Stimulated activated CD4-positive, alpha-beta T cell treated with anti-CD3 and anti-CD28 coated beads, Interleukin-4, amount 100 ng/mL, for 4 hours (primary cell): Measurements from ENCODE around the gene ATP13A4.

Experiments used
- DNase-seq, 2 experiments: peaks; one replicate each; pipeline ENCODE4 v3.0.0-alpha.2; 2020

Gene ATP13A4

DNA sequence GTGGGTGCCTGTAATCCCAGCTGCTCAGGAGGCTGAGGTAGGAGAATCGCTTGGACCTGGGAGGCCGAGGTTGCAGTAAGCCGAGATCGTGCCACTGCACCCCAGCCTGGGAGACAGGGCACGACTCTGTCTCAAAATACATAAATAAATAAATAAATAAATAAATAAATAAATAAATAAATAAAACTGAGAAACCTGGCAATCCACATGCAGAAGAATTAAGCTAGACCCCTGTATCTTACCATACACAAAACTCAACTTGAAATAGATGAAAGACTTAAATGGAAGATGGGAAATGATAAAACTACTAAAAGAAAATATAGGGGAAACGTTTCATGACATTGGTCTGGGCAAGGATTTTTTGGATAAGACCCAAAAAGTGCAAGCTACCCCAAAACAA is 58.0 kb downstream of the ATP13A4 start:
- DNase-seq: no peak

DNA sequence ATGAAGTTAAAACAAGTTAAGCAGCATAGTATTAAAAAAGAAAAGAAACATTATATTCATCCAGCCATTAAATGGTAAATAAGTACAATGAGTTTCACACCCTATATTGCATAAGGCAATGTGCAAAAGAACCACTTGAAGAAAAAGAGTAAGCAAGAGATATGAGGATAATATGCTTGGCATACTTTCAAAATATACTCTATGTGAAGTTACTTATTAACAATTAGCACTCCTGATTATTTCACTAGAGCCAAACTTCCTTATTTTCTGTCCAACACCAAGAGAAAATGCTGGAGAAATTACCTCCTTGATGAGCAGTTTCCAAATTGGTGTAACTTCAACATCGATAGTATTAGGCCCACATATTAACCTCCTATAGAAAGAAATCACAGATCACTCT is 63.7 kb downstream of the ATP13A4 start:
- DNase-seq: no peak

DNA sequence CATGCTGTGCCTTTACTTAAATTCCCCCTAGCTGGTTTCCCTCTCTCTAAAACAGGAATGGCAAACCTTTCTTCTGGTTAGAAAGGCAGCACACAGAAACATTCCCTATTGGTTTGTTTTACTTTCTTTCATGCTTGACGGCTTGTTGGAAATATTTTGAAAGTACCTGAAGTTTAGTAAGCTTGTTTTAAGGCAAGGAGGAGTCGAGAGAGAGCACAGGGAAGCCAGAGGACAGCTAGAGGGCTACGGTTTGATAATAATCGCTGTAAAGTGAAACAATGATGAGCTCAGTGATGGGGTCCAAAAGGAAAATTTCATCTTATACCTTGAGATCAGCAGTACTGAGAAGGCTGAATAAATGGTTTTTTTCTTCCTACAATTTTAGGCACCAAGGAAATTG is 64.1 kb downstream of the ATP13A4 start:
- no peak for DNase-seq

DNA sequence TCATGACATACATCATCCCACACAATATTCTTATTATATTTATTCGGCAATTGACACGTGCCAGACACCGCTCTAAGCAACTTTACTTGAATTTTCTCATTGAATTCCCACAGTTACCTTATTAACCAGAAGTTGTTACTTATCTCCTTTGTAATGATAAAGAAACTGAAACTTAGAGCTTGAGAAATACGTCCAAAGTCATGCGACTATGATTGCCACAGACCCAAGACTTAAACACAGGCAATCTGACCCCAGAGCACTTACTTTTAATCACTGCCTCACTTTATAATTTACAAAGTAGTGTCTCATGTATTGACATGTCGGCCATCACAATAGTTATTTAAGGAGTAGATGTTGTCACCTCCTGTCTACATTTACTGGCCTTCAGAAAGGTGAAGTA is 64.7 kb downstream of the ATP13A4 start:
- no peak for DNase-seq

DNA sequence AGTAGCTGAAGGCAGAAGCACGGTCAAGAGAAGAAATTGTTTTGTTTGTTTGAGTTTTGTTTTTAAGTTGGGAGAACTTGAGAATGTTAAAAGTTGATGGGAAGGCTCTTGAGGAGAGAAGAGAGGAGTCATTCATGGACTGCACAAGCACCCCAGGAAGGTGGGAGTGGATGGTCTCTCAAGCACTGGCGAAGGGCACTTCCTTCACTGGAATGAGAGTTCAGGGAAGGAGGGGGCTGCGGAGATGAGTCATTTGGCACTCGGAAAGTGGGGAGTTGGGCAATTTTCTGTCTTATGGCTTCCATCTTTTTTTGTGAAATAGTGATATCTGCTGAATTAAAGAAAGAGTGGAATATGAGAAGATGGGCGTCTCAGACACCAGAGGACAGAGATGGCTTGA is 66.0 kb downstream of the ATP13A4 start:
- DNase-seq: no peak

DNA sequence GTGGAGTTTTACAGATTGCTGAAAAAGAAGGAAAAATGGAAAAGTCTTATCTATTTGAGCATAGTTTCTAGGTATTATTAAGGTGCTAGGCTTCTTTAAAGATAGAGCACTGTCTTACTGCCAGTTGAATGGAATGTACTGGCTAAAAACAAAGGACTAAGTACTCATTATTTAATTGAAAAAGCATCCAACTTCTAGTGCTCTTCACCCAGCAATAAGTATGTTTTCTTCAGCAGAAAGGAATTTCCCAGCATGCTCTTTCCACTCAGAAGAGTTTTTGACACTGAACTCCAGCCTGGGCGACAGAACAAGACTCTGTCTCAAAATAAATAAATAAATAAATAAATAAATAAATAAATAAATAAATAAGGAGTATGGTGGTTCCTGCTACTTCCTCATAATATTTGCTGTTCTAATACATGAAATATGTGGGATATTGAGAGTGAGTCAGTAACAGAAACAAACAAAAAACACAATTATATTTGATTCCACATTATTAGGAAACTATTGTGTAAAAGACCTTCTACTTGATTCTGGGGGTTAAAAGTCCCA is 70.6 kb downstream of the ATP13A4 start:
- no peak for DNase-seq

DNA sequence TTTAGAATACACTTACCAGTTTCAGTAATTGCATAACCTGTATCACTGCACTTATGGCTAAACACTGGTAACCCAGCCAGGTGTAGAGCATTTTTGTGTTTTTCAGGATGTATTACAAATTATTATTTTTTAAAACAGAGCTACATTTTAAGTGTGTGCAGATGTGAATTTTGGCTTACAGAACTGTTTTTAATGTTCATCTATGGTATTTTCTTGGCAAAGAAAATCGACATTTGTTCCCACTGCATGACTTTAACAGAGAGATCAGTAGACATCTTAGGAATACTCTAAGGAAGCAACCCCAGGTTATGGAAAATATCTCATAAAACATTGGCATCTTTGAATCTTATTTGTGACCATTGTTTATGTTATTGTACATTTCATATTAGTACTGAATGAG is 73.3 kb downstream of the ATP13A4 start:
- no peak for DNase-seq

DNA sequence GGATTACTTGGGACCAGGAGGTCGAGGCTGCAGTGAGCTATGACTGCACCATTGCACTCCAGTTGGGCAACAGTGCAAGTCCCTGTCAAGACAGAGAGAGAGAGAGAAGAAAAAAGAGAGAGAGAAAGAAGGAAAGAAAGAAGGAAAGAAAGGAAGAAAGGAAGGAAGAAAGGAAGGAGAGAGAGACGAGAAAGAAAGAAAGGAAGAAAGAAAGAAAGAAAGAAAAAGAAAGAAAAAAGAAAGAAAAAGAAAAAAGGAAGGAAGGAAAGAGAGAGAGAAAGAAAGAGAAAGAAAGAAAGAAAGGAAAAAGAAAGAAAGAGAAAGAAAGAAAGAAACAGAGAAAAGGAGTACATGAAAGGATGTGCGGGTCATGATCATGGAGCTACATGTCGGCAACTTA is 80.2 kb downstream of the ATP13A4 start:
- no peak for DNase-seq

DNA sequence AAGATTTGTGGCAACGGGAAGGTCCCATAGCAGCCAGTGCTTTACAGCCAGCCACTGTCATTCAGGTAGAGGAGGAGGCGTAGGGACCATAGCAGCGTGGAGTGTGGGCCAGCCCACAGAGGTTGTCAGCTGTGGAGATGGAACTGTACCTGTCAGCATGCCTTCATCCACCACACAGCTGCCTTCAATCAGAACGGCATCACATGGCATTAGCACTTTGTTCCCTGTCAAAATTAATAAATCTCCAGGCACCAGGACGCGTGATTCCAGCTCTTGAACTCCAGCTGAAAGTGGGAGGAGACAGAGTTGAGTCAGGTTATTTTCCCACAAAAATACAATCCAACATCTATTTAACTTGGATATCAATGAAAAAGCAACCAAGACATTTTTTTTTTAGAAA is 84.0 kb downstream of the ATP13A4 start:
- no peak for DNase-seq

DNA sequence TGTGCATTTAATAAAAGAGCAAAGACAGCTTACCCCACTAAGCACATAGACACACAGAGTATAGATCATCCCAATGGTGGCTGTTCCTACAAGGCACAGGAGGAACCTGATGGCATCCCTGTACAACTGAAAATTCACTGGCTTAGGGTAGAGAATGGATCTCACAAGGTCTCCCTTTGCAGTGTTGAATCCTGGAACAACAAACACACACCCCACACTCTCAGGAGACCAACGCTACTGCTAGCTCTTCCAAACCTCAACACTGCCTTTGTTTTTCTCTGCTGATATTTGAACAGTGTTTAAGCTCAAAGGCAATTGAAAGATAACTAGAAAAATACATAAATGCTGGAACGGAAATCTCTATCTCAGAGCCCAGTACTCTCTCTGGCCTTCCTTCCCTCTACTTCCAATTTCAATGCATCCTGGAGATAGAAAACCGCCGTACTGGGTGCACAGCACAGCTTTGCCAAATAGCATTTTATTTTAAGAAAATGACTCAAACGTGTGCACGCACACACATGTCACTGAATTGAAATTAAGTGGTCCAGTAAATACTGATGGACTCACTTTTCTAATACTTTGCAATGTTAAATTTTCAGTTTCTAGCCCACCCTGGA is 88.6 kb downstream of the ATP13A4 start:
- DNase-seq: no peak

DNA sequence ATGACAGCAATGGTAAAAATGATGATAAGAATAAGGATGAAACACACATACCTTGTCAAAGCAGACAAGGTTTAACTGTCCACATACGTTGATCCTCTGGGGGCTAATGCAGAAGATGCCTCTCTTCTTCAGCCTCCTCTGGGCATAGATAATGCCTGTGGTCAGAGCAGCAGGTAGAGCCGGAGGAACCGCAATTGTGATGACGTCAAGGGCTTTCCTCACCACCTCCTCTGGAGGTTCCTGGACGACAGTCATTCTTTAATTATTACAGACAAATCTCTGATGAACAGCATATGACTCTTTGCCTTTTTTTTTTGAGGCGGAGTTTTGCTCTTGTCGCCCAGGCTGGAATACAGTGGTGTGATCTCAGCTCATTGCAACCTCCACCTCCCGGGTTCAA is 89.8 kb downstream of the ATP13A4 start:
- no peak for DNase-seq

DNA sequence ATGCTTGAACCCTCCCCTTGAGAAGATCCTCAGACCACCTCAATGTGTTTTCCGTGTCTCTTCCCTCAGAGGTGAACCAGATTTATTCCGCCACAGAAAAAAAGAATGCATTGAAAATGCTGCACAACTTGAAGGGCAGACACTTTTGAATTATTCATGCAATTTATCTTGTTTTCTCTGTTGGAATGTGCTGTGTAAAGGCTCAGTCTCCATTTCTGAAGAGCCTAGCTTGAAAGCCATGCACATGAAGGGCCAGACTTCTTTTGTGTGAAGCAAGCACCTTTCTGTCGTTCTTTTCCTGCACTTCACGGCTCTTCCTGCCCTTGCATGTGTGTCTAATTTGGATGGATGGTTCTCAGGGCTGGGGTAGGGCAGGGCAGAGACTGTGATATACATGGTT is 97.2 kb downstream of the ATP13A4 start:
- DNase-seq: no peak

DNA sequence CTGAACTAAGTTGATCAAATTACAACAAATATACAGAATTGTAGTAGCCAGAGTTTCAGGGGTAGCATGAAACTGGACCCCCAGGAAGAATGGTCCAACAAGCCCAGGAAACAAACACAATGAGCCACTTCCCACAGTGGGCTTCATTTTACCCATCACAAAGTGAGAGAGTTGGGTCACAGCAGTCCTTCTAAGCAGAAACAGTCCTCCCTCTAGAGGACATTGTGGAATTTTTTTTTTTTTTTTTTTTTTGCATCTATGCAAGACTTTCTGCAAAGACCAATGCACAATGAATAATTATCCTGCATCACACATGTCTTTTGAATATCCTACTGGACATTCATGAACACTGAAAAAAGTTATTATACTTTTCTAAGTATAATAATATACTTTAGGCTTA is 102.4 kb downstream of the ATP13A4 start:
- DNase-seq: no peak

DNA sequence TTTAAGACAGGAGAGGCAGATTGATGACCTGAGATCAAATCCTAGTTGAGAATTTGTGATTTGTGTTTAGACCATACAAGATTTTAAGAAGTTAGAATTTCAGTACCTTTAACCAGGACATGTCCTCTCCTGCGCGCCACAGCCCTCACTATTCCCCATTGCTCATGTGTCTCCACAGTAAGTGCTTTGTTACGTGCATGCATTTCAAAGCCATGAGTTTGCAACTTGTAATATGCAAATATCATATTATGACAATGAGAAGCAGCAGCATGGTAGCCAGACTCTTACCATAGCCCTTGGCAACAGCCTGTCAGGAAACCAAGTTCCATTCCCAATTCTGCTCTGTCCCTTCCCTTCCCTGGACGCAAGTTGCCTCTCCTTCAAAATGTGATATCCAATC is 102.8 kb downstream of the ATP13A4 start:
- no peak for DNase-seq

DNA sequence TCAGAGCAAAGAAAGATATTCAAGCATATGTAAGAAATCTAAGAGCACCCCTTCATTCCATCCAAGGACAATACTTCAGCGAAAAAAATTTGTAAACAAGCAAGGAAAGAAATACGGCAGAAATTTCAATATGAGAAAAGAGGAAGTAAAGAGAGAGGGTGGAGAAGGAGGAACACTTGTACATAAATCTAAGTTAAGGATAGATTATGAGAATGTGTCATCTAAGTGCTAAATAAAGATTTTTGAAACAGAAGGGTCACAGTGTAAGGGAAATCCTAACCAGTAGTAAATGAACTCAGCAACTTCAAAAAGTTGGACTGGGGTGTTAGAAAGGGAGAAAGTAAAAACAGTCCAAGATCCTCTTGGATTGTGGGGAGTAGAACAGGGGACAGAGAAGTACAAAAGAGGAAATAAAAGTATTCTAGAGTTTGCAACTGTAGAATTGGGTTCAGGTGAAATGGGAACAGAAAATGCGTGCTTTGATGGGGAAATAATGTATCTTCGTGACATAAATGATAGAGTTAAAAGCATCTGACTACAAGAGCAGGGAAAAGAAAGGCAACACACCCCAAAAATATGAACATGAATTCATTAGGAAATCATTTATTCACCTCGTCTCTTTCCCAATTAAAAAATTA is 107.6 kb downstream of the ATP13A4 start:
- DNase-seq: no peak

DNA sequence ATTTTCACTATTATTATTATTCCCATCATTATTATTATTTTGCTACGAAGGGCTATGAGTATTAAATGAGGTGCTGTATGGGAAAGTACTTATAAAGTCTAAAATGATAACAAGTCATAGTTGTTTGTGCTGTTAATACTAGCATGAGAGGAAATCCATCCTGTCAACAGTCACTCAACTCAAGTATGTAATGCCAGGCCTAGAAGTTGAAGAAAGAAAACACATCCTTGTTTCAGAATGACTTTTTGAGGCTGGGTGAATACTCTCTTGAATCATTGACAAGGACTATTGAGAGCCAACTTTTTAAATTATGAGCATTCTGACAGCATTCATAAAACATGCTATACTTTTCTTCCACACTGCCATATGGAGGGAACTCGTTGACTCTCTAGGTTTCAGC is 115.3 kb downstream of the ATP13A4 start:
- DNase-seq: no peak

DNA sequence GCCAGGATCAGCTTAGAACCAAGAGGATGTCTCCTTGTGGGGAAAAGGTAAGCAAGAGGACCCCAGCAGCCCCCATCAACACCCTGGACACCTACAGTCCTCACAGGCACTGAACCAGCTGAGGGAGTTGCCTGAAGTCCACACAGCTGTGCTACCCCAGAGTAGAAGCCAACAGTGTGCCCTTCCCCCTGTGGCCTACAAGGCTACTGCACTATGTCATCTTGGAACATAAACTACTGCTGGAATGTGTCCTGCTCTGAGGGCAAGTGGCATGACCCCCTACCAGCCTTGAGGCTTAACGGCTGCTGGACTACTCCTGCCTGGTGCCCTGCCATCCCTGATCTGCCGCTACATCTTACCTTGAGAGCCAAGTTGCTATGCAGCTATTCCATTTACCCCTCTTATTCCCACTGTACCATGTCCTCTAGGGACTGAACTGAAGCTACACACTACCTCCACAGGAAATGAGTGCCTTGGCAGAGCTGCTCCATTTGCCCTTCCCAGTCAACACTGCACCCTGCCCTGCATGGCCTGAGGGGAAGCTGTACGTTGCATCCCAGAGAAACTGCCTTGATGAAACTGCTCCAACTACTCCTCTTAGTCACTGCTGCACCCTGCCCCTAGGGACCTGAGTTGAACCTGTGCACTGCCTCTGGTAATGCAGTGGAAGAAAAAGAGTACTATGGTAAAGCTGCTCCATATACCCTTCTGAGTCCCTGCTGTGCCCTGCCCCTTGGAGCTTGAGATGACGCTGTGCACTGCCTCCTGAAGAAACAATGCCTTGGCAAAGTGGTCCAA is 135.9 kb downstream of the ATP13A4 start:
- no peak for DNase-seq

DNA sequence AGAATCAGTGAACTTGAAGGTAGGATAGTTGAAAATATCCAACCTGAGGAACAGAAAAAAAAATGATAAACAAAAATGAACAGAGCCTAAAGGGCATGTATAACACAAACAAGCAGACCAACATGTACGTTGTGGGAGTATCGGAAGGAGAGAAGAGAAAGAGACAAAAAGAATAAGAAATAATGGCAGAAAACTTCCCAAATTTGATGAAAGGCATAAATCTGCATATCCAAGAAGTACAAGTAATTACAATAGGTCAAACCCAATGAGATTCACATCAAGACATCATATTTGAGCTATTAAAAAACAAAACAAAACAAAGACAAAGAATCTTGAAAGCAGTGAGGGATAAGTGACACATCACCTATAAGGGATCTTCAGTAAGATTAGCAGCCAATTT is 138.1 kb downstream of the ATP13A4 start:
- no peak for DNase-seq

DNA sequence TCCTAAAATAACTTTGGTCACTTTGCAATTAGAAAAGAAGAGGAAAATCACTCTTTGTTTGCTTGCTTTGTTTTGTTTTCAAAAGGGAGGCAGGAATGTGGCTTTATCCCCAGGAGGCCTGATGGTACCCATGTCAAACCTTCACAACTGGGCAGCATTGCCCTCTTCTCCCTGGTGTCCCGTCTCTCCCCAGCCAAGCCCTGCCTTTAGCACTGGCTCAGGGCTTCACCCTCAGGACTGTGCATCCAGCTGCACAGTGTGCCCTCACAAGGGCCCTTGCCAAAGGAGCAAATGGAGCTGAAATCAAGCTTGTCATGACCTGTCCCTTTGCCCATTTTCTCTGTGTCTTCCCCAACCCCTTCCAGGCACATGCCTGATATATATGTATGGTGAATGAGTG is 147.0 kb downstream of the ATP13A4 start:
- DNase-seq: no peak

DNA sequence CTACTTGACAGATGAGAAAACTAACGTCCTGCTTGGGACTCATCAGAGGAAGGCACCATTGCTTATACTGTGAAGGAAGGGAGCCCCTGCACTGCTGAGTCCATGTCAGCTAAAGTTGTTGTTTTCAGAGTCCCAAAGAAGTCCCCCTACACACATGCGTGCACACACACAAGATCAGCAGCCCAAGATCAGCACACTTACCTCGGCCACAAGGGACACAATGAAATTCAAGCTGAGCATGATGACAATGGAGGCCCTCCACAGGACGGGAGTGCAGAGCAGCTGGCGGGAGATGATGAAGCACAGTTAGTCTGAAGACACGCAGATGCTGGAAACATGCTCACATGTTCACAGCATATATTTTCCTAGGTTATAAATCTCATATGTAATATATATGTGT is 147.6 kb downstream of the ATP13A4 start:
- DNase-seq: no peak

DNA sequence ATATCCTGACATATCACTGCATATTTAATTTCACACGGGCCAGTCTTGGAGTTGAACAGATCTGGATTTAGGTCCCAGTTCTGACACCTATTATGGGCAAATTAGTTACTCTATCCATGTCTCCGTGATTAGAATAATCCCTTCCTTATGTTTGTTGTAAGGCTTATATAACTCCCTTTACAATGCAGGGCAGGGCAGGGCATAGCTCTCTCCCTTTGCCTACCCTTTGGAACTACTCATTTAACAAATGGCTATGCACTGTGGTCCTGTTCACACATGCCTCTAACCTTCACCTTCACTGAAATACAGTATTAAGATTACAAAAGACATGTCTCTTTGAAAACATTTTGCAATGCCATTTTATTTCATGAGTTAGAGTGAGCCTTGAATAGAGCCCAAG is 151.4 kb downstream of the ATP13A4 start:
- no peak for DNase-seq

DNA sequence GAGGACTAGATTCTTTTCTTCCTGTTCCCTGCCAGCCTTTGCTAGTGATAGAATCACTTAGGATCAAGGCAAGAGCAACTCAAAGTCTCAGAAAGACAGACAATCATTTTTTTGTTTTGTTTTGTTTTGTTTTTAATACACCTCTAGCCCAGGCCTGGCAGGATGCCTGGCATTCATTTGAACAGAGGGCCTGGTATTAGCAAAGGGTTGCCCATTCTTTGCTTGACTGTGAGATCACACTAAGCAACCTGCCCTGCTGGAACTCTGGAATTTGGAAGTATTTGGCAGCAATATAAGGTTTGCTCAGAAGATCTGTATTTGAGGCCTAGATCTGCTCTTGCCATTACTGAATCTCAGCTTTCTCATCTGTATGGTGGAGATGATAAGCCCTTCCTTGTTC is 154.4 kb downstream of the ATP13A4 start:
- no peak for DNase-seq

DNA sequence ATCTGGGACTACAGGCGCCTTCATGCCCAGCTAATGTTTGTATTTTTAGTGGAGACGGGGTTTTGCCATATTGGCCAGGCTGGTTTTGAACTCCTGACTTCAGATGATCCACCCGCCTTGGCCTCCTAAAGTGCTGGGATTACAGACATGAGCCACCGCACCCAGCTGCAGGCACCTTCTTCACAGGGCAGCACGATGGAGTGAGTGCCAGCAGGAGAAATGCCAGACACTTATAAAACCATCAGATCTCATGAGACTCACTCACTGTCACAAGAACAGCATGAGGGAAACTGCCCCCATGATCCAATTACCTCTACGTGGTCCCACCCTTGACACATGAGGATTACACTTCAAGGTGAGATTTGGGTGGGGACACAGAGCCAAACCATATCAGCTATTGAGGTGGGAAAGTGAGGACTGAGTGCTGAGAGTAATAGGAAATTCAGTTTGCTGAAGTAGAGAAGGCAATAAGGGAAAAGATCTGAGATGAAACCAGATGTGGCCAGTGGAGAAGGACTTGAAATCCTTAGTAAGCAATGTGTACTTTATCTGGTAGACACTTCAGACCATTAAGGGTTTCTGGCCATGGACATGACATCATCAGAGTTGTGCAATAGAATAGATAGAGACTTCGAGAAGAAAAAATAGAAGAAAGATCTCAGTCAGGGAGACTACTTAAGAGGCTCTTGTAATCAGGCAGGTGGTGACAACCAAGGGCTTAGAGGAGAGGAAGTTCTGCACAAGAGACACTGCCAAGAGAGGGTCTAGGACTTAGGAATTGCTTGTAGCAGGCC is 158.0 kb downstream of the ATP13A4 start:
- no peak for DNase-seq
